Skeletal muscle satellite cell (primary cell): ENCODE results near the gene ENO3. TPM values are rescaled to one million over a fixed set of nuclear protein-coding genes. Genes with fewer than 3 reads are reported as not detected.
"Not testable (repeated sequence)": the region's sequence is repeated elsewhere in the genome, so short reads cannot be mapped to it uniquely, and the experiment has no call there.

Experiments
- H3K27me3 ChIP-seq: 2 replicates; pipeline ENCODE4 v1.7.0; 2013; ENCODE audit warnings: low read length; ENCODE audit not compliant: control insufficient read depth, insufficient read depth
- H3K36me3 ChIP-seq: 2 replicates; pipeline ENCODE4 v1.7.0; 2013; ENCODE audit warnings: mild to moderate bottlenecking, control low read depth, low read length; ENCODE audit not compliant: insufficient read depth
- H3K4me1 ChIP-seq: 2 replicates; pipeline ENCODE4 v1.7.0; 2013; ENCODE audit warnings: low read length; ENCODE audit not compliant: control insufficient read depth, insufficient read depth
- H3K4me2 ChIP-seq: 2 replicates; pipeline ENCODE4 v1.7.0; 2013; ENCODE audit warnings: mild to moderate bottlenecking, low read length
- H3K4me3 ChIP-seq: 2 replicates; pipeline ENCODE4 v1.7.0; 2013; ENCODE audit warnings: low read length
- H3K9ac ChIP-seq: 2 replicates; pipeline ENCODE4 v1.7.0; 2013; ENCODE audit warnings: mild to moderate bottlenecking, low read depth, low read length, moderate library complexity
- H3K9me3 ChIP-seq: replicated peaks from 2 replicates; pipeline ENCODE4 v1.7.0; 2013; ENCODE audit warnings: mild to moderate bottlenecking, control low read depth, low read length
- total RNA-seq: library from RNA; depleted of rRNA; stranded (reverse); fragments of >200 nt; gene quantifications from 2 replicates; pipeline ENCODE4 v1.2.3, GENCODE V29; 2012; rRNA removed

Gene ENO3
- total RNA-seq, result 2.5 and 37.8 TPM in 2 replicates

DNA sequence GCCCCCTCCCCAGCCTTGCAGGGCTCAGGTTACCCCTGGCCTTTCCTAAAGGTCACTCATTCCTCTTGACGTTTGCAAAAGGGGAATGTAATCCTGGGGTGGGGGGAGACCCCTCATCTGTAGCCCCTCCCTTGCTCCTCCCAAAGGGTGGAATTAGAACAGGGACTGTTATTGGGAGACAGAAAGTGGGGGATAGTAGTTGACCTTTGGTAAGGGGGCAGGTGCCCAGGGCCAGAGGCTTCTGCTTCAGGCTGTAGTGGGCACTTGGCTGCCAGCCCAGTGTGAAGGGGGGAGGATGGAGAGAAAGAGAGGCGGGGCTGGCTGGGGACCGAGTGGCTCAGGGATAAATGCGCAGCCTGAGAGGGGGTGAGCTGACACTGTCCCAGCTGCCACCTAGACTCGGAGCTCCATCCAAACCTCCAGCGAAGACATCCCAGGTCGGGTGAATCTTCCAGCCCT is at the start of gene ENO3:
TSS of gene ENO3 (plus strand) at position 374 of the 459 bp plus-strand sequence. CDS start 711 bp downstream, outside the sequence.
- Histone ChIP-seq H3K4me2 (peak within 1 kb of the TSS; percentile 92), H3K4me1 (peaks cover 41% of the 10 kb centered on the region)

DNA sequence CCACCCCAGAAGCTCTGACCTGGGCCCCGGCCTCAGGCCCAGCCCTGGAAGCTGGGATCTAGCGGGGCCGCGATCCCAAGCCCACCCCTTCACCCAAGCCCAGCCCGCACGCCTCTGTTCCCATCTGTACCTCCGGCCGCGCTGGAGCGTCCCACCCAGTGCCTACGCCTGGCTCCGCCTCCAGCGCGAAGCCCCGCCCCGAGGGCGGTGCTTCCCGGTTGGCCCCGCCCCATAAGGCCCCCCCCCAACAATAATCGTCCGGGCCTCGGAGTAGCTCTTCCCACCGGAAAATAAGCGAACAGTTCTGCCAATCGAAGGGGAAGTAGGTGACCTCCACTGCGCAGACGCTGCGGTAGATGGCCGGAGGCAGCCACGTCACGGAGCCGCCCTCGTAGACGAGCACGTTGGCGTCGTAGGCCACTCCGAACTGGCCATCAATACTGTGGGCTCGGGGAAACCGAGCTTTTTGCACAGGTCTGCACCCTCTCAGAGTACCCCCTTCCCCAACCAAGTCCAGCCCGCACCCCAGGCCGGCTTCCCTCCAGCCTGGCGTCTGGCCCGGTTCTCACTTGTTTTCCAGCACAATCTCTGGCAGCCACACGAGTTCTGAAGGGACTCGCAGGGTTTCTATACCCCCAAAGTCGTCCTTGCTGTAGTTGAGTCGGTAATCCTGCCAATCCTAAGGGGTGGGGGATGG is 49.1 kb upstream of the ENO3 start:
- Histone ChIP-seq H3K27me3 (peaks cover 3% of the 10 kb centered on the region), H3K9ac (no peak overlapping the region), H3K4me3 (no peak overlapping the region), H3K9me3 (no peaks in the 10 kb centered on the region), H3K4me2 (no peak overlapping the region), H3K4me1 (peaks cover 14% of the 10 kb centered on the region), H3K36me3 (peaks cover 12% of the 10 kb centered on the region)

More for the DNA sequence above, at the start of gene ENO3:
- H3K9ac ChIP-seq, result peak within 1 kb of the TSS; percentile 81
- no peaks in the 10 kb centered on the region for H3K27me3 ChIP-seq
- peak within 1 kb of the TSS; percentile 66 for H3K4me3 ChIP-seq
- peaks cover 17% of the 10 kb centered on the region for H3K36me3 ChIP-seq
- no peaks in the 10 kb centered on the region for H3K9me3 ChIP-seq

DNA sequence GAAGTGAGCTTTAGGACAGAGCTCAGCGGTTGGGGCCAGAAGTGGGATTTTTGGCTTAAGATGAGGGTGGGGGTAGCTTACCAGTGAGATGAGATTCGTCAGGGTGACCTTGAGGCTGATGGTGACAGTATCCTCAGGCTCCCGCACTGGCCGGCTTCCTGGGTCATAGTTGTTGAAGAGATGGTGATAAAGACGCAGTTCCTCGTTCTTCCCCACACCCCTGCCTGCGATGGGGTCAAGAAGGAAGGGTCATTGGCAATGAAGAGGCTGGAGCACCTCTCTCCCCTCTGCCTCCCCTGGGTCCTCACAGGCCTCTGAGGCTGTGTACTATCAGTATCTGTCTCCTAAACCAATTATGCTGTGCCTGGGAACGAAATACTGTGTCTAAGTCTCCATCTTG is 48.4 kb upstream of the ENO3 start:
- Histone ChIP-seq H3K9me3 (no peaks in the 10 kb centered on the region), H3K9ac (no peak overlapping the region), H3K27me3 (peaks cover 3% of the 10 kb centered on the region), H3K4me3 (no peak overlapping the region), H3K36me3 (peaks cover 5% of the 10 kb centered on the region), H3K4me1 (peaks cover 14% of the 10 kb centered on the region), H3K4me2 (no peak overlapping the region)

DNA sequence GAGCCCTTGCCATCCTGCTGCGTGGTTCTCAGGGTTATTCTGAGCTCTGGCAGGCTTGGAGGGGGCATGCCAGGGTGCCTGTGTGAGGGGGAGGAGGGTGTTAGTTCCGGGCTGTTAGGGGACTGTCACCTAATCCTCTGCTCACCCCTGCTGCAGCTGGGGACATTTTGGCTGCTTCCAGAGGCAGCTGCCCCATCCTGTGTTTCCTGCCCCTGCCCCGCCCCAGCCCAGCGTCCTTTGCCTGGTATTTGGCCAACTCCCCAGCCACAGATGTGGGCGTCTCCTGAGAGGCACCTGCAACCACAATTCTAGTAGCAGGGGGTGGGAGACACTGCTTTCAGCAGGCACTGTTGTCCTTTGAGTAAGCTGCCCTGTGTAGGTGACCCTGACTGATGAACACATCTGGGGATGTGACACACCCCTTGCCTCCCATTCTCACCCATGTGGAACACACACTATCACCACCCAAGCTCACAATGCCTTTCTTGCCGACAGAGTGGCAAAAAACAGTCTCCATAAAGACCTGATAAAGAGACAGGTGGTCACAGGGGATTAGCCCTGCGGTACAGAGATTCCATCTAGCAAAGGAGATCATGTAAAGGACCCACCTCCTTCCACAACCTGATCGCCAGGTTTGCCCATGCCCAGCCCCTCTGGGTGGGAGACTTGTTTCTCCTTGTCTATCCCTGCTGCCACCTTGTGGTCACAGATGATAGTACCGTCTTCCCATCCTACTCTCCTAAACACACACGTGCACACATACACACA is 47.7 kb upstream of the ENO3 start, which contains the start of gene CHRNE:
TSS of gene CHRNE (minus strand) at position 48 of the 768 bp plus-strand sequence. CDS start at position 13, 35 bp downstream.
- H3K36me3 ChIP-seq, result peaks cover 5% of the 10 kb centered on the region
- no peaks in the 10 kb centered on the region for H3K9me3 ChIP-seq
- H3K27me3 ChIP-seq, result peaks cover 3% of the 10 kb centered on the region
- H3K4me3 ChIP-seq, result no peak within 1 kb of the TSS
- no peak within 1 kb of the TSS for H3K9ac ChIP-seq
- peaks cover 14% of the 10 kb centered on the region for H3K4me1 ChIP-seq
- peak within 1 kb of the TSS; percentile 48 for H3K4me2 ChIP-seq

DNA sequence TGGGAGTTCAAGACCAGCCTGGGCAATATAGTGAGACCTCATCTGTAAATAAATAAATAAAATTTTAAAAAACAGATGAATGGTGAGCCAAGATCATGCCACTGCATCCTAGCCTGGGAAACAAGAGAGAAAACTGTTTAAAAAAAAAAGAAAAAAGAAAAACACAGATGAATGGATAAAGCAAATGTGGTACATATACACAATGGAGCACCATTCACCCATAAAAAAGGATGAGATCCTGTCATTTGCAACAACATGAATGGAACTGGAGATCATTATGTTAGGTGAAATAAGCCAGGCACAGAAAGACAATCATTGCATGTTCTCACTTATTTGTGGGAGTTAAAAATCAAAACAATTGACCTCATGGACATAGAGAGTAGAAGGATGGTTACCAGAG is 44.3 kb upstream of the ENO3 start:
- not testable (repeated sequence) for H3K4me3 ChIP-seq, H3K9me3 ChIP-seq, H3K27me3 ChIP-seq, H3K36me3 ChIP-seq, H3K4me2 ChIP-seq, H3K9ac ChIP-seq
- peaks cover 22% of the 10 kb centered on the region for H3K4me1 ChIP-seq

DNA sequence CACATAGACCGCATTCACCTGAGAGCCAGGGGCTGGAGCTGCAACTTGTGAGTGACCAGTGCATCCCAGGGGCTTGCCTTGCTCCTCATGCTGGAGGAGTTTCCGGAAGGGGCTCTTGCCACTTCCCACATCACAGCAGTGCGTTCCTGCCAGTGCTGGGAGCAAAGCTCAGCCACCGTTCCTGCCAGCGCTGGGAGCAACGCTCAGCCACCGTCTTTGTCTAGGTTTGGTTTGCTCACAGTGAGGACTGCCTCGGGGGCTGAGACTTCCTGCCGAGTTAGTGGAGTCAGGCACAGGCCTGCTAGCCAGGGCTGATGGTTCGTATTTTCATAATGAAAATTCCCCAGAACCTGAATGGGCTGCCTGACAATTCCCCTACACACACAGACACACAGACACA is 42.6 kb upstream of the ENO3 start:
- H3K4me3 ChIP-seq, result no peak overlapping the region
- H3K4me1 ChIP-seq, result peaks cover 14% of the 10 kb centered on the region
- H3K9me3 ChIP-seq, result no peaks in the 10 kb centered on the region
- H3K36me3 ChIP-seq, result no peaks in the 10 kb centered on the region
- H3K9ac ChIP-seq, result peak overlapping the region; percentile 53
- peaks cover 3% of the 10 kb centered on the region for H3K27me3 ChIP-seq
- peak overlapping the region; percentile 65 for H3K4me2 ChIP-seq

DNA sequence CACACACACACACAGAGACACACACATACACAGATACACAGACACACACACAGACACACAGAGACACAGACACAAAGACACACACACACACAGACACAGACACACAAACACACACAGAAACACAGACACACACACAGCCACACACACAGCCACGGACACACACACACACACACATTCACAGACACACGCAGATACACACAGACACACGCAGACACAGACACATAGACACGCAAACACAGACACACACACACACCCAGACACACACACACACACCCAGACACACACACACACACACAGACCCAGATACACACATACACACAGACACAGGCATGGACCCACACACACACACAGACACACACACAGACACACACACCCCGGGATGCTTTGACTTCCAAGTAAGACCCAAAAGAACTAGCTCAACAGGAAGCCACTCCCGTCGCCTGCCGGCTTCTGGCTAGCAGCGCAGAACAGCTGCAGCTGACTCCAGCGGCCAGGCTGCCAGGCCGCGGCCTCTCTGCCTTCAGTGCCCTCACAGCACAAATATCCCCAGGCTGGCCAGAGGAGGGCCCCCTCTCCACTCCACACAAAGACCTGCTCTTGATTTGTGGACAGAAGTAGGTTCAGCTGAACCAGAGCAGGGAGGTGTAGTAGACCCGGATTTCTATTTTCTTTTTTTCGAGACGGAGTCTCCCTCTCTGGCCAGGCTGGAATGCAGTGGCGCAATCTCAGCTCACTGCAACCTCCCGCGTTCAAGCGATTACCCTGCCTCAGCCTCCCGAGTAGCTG is 42.0 kb upstream of the ENO3 start:
- peak overlapping the region; percentile 53 for H3K9ac ChIP-seq
- H3K4me2 ChIP-seq, result peak overlapping the region; percentile 65
- peaks cover 3% of the 10 kb centered on the region for H3K27me3 ChIP-seq
- H3K9me3 ChIP-seq, result no peaks in the 10 kb centered on the region
- H3K4me1 ChIP-seq, result peaks cover 12% of the 10 kb centered on the region
- H3K4me3 ChIP-seq, result peak overlapping the region; percentile 19
- no peaks in the 10 kb centered on the region for H3K36me3 ChIP-seq

DNA sequence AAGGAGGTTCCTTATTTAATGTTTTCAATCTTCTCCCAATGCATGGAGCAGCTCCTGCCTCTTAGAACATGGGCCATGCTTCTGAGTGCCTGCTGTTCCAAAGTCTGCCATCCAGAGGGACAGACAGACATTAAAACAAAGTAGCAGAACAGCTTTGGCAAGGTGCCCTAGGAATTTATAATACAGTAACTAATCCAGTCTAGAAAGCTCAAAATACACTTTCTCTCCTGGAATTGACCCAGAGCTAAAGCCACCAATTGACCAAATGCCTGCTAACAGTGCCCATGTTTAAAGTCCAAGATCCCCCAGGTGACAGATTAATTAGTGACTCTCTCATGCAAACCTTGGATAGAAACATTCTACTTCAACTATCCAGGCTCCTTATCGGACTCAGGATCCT is 36.9 kb upstream of the ENO3 start:
- Histone ChIP-seq H3K4me1 (peaks cover 5% of the 10 kb centered on the region), H3K4me2 (no peak overlapping the region), H3K27me3 (no peaks in the 10 kb centered on the region), H3K9ac (no peak overlapping the region), H3K4me3 (no peak overlapping the region), H3K36me3 (no peaks in the 10 kb centered on the region), H3K9me3 (no peaks in the 10 kb centered on the region)

DNA sequence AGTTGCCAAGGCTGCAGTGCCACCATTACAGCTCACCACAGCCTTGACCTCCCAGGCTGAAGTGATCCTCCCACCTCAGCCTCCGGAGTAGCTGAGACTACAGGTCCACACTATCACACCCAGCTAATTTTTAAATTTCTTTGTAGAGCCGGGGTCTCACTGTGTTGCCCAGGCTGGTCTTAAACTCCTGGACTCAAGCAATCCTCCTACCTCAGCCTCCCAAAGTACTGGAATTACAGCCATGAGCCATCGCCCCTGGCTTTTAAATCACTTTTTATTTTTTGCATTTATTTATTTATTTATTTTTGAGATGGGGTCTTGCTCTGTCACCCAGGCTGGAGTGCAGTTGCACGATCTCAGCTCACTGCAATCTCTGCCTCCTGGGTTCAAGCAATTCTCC is 36.4 kb upstream of the ENO3 start:
- not testable (repeated sequence) for H3K36me3 ChIP-seq, H3K9ac ChIP-seq, H3K27me3 ChIP-seq, H3K9me3 ChIP-seq, H3K4me3 ChIP-seq, H3K4me1 ChIP-seq, H3K4me2 ChIP-seq

DNA sequence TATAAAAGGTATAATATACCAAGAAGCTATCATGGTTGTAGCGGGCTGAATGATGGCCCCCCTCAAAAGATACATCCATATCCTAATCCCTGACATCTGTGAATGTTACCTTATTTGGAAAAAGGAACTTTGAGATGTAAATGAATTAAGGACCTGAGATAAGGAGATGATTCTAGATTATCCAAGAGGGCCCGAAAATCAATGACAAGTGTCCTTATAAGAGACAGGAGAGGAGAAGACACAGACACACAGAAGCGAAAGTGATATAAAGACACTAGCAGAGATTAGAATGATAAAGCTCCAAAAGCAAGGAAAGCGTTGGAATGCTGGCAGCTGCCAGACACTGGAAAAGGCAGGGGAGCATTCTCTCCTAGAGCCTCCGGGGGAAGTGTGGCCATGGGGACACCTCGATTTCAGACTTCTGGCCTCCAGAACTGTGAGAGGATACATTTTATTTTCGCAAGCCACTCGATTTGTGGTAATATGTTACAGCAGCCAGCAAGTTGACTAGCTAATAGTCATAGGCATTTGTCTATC is 31.3 kb upstream of the ENO3 start:
- no peak overlapping the region for H3K9ac ChIP-seq
- H3K4me2 ChIP-seq, result no peak overlapping the region
- no peaks in the 10 kb centered on the region for H3K9me3 ChIP-seq
- no peaks in the 10 kb centered on the region for H3K27me3 ChIP-seq
- H3K4me1 ChIP-seq, result peaks cover 8% of the 10 kb centered on the region
- no peak overlapping the region for H3K4me3 ChIP-seq
- no peaks in the 10 kb centered on the region for H3K36me3 ChIP-seq
